ENCODE results near the gene GALNT2.

DNA sequence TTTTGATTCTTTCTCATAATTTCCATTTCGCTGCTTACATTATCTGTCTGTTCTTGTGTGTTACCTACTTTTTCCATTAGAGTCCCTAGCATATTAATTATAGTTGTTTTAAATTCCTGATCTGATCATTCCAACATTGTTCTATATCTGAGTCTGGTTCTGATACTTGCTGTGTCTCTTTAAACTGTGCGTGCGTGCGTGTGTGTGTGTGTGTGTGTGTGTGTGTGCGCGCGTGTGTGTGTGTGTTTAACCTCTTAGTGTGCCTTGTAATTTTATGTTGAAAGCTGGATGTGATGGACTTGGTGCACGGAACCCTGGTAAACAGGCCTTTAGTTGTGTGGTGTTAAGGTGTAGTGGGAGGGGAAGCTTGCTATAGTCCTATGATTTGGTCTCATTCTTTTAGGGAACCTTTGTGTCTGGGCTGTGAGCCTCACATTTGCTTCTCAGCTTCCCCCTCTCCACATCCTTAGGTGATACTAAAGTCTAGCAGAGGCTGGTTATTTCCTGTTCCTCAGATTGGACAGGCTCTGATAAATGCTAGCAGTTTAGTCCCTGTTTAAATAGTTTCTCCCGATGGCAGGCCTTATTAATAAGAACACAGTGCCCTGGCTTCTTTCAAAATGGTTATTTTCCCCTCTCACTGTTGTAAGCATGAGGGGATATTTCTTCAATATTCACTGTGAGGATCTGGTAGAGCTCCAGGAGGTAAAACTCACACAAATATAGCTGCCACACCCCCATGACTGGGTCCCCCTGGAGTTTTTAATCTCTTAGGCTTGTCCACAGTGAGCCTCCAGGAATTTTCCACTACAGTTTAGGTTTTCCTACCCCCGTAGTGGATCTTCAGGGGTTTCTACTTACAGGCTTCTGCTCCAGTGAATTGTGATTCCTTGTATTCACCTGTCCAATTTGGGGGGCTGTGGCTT is 118.3 kb downstream of the GALNT2 start:
- no peak for TF ChIP-seq NFYA (IDR thresholded peaks at IDR 0.05; ENCODE audit: borderline replicate concordance, low read depth, low read length)
- TF ChIP-seq EZH2 (IDR thresholded peaks at IDR 0.05; ENCODE audit: borderline replicate concordance, control insufficient read depth, low read depth, low read length): no peak
- no peak for TF ChIP-seq POLR2A (IDR thresholded peaks at IDR 0.05; ENCODE audit: low read depth, low read length)
- no peak for TF ChIP-seq SMARCA5 (IDR thresholded peaks at IDR 0.05)
- no peak for TF ChIP-seq MXI1 (IDR thresholded peaks at IDR 0.05; ENCODE audit: low read depth, low read length)
- TF ChIP-seq, protein P1, sequence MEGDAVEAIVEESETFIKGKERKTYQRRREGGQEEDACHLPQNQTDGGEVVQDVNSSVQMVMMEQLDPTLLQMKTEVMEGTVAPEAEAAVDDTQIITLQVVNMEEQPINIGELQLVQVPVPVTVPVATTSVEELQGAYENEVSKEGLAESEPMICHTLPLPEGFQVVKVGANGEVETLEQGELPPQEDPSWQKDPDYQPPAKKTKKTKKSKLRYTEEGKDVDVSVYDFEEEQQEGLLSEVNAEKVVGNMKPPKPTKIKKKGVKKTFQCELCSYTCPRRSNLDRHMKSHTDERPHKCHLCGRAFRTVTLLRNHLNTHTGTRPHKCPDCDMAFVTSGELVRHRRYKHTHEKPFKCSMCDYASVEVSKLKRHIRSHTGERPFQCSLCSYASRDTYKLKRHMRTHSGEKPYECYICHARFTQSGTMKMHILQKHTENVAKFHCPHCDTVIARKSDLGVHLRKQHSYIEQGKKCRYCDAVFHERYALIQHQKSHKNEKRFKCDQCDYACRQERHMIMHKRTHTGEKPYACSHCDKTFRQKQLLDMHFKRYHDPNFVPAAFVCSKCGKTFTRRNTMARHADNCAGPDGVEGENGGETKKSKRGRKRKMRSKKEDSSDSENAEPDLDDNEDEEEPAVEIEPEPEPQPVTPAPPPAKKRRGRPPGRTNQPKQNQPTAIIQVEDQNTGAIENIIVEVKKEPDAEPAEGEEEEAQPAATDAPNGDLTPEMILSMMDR (IDR thresholded peaks at IDR 0.05 in 2 of 3, conservative IDR thresholded peaks at IDR 0.05 in 1 of 3; ENCODE audit: control insufficient read depth in 2 of 3, extremely low read depth in 1 of 3, insufficient read depth in 1 of 3, low read depth in 3 of 3, low read length in 3 of 3): no peak
